Measurements from ENCODE around the gene CLASRP. TPM values are rescaled to one million over a fixed set of nuclear protein-coding genes. Genes with fewer than 3 reads are reported as not detected.

The CLASRP gene
- total and polyA plus RNA-seq, 9 donors = 29.5 to 113 (median 80.3) TPM

GRCh38 chr19:45113628-45114027 is 74.8 kb downstream of the CLASRP start:
- TF ChIP-seq POLR2A (IDR thresholded peaks at IDR 0.05) = no peak
- no peak for TF ChIP-seq CTCF (IDR thresholded peaks at IDR 0.05)
- TF ChIP-seq EP300 (IDR thresholded peaks at IDR 0.05) = no peak
- Histone ChIP-seq H3K4me1 (ENCODE audit: insufficient read depth) (peaks cover 2% of the 10 kb centered on the region), H3K27me3 (no peaks in the 10 kb centered on the region), H3K9me3 (no peaks in the 10 kb centered on the region), H3K4me3 (no peak overlapping the region), H3K27ac (no peak overlapping the region), H3K36me3 (no peaks in the 10 kb centered on the region)
- 84 to 90% (median 88%) methylated on average over 9 of the region's 9 CpGs for WGBS, 3 donors
- intact Hi-C loops (cut with DNase I) = no loop called here
- DNase-seq = no peak

DNA sequence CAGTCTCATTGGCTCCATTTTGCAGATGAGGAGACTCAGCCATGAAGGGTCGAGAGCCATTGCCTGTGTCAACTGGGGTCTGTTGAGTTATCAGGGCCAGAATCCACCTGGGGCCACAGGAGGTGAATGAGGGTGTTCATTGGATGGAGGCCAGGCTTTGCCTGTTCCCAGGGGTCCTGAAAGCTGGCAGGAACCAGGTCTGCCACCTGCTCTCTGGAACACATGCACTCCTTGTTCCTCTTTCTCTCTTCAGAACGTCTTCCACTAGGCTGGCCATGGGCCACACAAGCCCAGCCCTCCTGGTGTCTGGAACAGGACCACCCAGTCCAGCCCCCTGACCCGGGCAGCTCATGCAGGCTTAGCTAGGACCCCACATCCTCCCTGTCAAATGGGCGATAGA is 75.3 kb downstream of the CLASRP start:
- H3K27me3 ChIP-seq = no peaks in the 10 kb centered on the region

DNA sequence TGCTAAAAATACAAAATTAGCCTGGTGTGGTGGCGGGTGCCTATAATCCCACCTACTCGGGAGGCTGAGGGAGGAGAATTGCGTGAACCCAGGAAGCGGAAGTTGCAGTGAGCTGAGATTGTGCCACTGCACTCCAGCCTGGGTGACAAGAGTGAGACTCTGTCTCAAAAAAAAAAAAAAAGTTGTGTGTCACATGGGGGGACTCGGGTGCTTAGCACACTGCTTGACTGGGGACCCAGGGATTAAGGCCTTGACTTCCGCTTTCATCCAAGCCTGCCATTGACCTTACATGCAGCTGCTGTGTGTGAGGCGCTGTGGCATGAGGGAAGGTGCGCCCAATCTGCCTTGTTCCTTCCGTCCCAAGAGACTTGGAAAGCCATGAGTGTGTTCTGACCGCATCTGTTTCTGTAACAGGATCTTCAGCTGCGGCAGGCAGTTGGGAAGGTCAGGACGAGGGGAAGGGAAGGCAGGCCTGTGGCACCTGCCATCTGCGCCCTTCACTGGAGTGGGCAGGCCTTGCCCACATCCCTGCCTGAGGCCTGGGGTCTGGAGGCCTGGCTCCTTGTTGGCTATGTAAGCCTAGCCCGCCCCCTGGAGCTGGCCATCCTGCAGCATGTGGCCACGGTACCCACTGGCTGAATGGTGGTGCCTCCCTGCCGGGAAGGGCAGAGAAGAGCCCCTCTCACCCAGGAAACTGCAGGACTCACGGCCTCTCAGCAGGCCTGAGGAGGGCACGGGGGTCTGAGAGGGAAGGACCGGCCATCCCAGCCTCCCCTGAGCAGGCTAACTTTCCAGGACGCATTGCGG is 77.2 kb downstream of the CLASRP start:
- TF ChIP-seq EP300 (IDR thresholded peaks at IDR 0.05) (no peak), CTCF (IDR thresholded peaks at IDR 0.05) (no peak), POLR2A (IDR thresholded peaks at IDR 0.05) (no peak)
- 92 to 96% (median 94%) methylated on average over 21 of the region's 21 CpGs for WGBS, 3 donors
- H3K4me3 ChIP-seq = no peak overlapping the region
- H3K36me3 ChIP-seq = no peaks in the 10 kb centered on the region
- no peaks in the 10 kb centered on the region for H3K27me3 ChIP-seq
- no peak for DNase-seq
- peaks cover 2% of the 10 kb centered on the region for H3K4me1 ChIP-seq (ENCODE audit: insufficient read depth)
- intact Hi-C loops (cut with DNase I) = no loop called here
- no peak overlapping the region for H3K27ac ChIP-seq
- no peaks in the 10 kb centered on the region for H3K9me3 ChIP-seq

More for the DNA sequence above, 75.3 kb downstream of the CLASRP start:
- Histone ChIP-seq H3K4me3 (no peak overlapping the region), H3K4me1 (ENCODE audit: insufficient read depth) (peaks cover 2% of the 10 kb centered on the region), H3K27ac (no peak overlapping the region), H3K9me3 (no peaks in the 10 kb centered on the region), H3K36me3 (no peaks in the 10 kb centered on the region)
- WGBS, 3 donors = 76 to 82% (median 80%) methylated on average over 4 of the region's 4 CpGs
- no peak for TF ChIP-seq POLR2A (IDR thresholded peaks at IDR 0.05)
- no peak for TF ChIP-seq EP300 (IDR thresholded peaks at IDR 0.05)
- no peak for TF ChIP-seq CTCF (IDR thresholded peaks at IDR 0.05)
- DNase-seq = no peak
- intact Hi-C loops (cut with DNase I) = no loop called here

- H3K4me1 ChIP-seq (ENCODE audit: insufficient read depth) = peaks cover 2% of the 10 kb centered on the region
- H3K27me3 ChIP-seq = no peaks in the 10 kb centered on the region
- no peak overlapping the region for H3K27ac ChIP-seq
- intact Hi-C loops (cut with DNase I) = no loop called here
- no peaks in the 10 kb centered on the region for H3K36me3 ChIP-seq
- TF ChIP-seq EP300 (IDR thresholded peaks at IDR 0.05) (no peak), POLR2A (IDR thresholded peaks at IDR 0.05) (no peak), CTCF (IDR thresholded peaks at IDR 0.05) (no peak)
- H3K4me3 ChIP-seq = no peak overlapping the region
- H3K9me3 ChIP-seq = no peaks in the 10 kb centered on the region
- DNase-seq = no peak
- 40 to 47% (median 43%) methylated on average over 16 of the region's 16 CpGs for WGBS, 3 donors
Measured at GRCh38 chr19:45117167-45117594, 78.3 kb downstream of the CLASRP start.
